ENCODE results near the gene EXOC8. TPM values are rescaled to one million over a fixed set of nuclear protein-coding genes. Genes with fewer than 3 reads are reported as not detected.

EXOC8 gene
- total and polyA plus RNA-seq, 2 of the 13 experiments (the other 11 are each of a cell fraction or from before 2014, with no cell fraction given): 2.1 to 7.9 TPM

- TF ChIP-seq RARG (CRISPR knock-in tag; IDR thresholded peaks at IDR 0.05; ENCODE audit: low read depth) (no peak), LCORL (IDR thresholded peaks at IDR 0.05) (no peak), LCORL (CRISPR knock-in tag; IDR thresholded peaks at IDR 0.05) (no peak), ZNF121 (CRISPR knock-in tag; IDR thresholded peaks at IDR 0.05) (no peak), ZNF691 (CRISPR knock-in tag; IDR thresholded peaks at IDR 0.05; ENCODE audit: borderline replicate concordance, low read depth) (no peak), TBX2 (CRISPR knock-in tag; IDR thresholded peaks at IDR 0.05; ENCODE audit: borderline replicate concordance) (no peak), ZFP36L2 (CRISPR knock-in tag; IDR thresholded peaks at IDR 0.05) (no peak), ZBTB1 (CRISPR knock-in tag; IDR thresholded peaks at IDR 0.05; ENCODE audit: borderline replicate concordance) (no peak), MZF1 (CRISPR knock-in tag; IDR thresholded peaks at IDR 0.05; ENCODE audit: borderline replicate concordance) (no peak), E2F2 (CRISPR knock-in tag; IDR thresholded peaks at IDR 0.05; ENCODE audit: borderline replicate concordance) (no peak), U2AF1 (optimal IDR thresholded peaks at IDR 0.05; ENCODE audit: low read depth, low read length) (no peak)
- TF ChIP-seq, protein P1, sequence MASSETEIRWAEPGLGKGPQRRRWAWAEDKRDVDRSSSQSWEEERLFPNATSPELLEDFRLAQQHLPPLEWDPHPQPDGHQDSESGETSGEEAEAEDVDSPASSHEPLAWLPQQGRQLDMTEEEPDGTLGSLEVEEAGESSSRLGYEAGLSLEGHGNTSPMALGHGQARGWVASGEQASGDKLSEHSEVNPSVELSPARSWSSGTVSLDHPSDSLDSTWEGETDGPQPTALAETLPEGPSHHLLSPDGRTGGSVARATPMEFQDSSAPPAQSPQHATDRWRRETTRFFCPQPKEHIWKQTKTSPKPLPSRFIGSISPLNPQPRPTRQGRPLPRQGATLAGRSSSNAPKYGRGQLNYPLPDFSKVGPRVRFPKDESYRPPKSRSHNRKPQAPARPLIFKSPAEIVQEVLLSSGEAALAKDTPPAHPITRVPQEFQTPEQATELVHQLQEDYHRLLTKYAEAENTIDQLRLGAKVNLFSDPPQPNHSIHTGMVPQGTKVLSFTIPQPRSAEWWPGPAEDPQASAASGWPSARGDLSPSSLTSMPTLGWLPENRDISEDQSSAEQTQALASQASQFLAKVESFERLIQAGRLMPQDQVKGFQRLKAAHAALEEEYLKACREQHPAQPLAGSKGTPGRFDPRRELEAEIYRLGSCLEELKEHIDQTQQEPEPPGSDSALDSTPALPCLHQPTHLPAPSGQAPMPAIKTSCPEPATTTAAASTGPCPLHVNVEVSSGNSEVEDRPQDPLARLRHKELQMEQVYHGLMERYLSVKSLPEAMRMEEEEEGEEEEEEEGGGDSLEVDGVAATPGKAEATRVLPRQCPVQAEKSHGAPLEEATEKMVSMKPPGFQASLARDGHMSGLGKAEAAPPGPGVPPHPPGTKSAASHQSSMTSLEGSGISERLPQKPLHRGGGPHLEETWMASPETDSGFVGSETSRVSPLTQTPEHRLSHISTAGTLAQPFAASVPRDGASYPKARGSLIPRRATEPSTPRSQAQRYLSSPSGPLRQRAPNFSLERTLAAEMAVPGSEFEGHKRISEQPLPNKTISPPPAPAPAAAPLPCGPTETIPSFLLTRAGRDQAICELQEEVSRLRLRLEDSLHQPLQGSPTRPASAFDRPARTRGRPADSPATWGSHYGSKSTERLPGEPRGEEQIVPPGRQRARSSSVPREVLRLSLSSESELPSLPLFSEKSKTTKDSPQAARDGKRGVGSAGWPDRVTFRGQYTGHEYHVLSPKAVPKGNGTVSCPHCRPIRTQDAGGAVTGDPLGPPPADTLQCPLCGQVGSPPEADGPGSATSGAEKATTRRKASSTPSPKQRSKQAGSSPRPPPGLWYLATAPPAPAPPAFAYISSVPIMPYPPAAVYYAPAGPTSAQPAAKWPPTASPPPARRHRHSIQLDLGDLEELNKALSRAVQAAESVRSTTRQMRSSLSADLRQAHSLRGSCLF (CRISPR knock-in tag; IDR thresholded peaks at IDR 0.05; ENCODE audit: borderline replicate concordance): no peak
- TF ChIP-seq, protein P2, sequence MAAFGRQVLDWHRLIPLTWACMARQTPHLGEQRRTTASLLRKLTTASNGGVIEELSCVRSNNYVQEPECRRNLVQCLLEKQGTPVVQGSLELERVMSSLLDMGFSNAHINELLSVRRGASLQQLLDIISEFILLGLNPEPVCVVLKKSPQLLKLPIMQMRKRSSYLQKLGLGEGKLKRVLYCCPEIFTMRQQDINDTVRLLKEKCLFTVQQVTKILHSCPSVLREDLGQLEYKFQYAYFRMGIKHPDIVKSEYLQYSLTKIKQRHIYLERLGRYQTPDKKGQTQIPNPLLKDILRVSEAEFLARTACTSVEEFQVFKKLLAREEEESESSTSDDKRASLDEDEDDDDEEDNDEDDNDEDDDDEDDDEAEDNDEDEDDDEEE (CRISPR knock-in tag; IDR thresholded peaks at IDR 0.05): no peak
- TF ChIP-seq, protein P3, sequence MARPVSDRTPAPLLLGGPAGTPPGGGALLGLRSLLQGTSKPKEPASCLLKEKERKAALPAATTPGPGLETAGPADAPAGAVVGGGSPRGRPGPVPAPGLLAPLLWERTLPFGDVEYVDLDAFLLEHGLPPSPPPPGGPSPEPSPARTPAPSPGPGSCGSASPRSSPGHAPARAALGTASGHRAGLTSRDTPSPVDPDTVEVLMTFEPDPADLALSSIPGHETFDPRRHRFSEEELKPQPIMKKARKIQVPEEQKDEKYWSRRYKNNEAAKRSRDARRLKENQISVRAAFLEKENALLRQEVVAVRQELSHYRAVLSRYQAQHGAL (CRISPR knock-in tag; IDR thresholded peaks at IDR 0.05; ENCODE audit: not compliant biosample characterization): no peak
- TF ChIP-seq, protein P4, sequence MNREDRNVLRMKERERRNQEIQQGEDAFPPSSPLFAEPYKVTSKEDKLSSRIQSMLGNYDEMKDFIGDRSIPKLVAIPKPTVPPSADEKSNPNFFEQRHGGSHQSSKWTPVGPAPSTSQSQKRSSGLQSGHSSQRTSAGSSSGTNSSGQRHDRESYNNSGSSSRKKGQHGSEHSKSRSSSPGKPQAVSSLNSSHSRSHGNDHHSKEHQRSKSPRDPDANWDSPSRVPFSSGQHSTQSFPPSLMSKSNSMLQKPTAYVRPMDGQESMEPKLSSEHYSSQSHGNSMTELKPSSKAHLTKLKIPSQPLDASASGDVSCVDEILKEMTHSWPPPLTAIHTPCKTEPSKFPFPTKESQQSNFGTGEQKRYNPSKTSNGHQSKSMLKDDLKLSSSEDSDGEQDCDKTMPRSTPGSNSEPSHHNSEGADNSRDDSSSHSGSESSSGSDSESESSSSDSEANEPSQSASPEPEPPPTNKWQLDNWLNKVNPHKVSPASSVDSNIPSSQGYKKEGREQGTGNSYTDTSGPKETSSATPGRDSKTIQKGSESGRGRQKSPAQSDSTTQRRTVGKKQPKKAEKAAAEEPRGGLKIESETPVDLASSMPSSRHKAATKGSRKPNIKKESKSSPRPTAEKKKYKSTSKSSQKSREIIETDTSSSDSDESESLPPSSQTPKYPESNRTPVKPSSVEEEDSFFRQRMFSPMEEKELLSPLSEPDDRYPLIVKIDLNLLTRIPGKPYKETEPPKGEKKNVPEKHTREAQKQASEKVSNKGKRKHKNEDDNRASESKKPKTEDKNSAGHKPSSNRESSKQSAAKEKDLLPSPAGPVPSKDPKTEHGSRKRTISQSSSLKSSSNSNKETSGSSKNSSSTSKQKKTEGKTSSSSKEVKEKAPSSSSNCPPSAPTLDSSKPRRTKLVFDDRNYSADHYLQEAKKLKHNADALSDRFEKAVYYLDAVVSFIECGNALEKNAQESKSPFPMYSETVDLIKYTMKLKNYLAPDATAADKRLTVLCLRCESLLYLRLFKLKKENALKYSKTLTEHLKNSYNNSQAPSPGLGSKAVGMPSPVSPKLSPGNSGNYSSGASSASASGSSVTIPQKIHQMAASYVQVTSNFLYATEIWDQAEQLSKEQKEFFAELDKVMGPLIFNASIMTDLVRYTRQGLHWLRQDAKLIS (CRISPR knock-in tag; IDR thresholded peaks at IDR 0.05): no peak
These were observed 595 bp downstream of the EXOC8 start (continued) for GRCh38 chr1:231337043-231337471.

All from HepG2 (cell line).